Mesenchymal stem cell (in vitro differentiated cells and primary cell): ENCODE measurements around the gene TANC1.
A peak's percentile ranks its signal among the peaks of the same experiment; 100 is the strongest.

Source experiments
- DNase-seq: peaks from one replicate; pipeline ENCODE4 v3.0.0-alpha.2; 2013
- H2AFZ ChIP-seq: one replicate; pipeline ENCODE4 v1.6.1; 2013; ENCODE audit warnings: low read depth, mild to moderate bottlenecking, control low read depth, inconsistent platforms, low read length, moderate library complexity
- H2AK5ac ChIP-seq: 2 replicates; pipeline ENCODE4 v1.6.1; 2013; ENCODE audit warnings: low read length, moderate library complexity, mild to moderate bottlenecking, inconsistent platforms; ENCODE audit not compliant: severe bottlenecking
- H2BK120ac ChIP-seq: one replicate; pipeline ENCODE4 v1.6.1; 2013; ENCODE audit warnings: low read depth, mild to moderate bottlenecking, inconsistent platforms, low read length, moderate library complexity
- H2BK12ac ChIP-seq, 2 experiments: one replicate each; pipeline ENCODE4 v1.6.1; 2013; ENCODE audit warnings: inconsistent platforms in 2 of 2, low read length in 2 of 2, mild to moderate bottlenecking in 2 of 2, moderate library complexity in 2 of 2, control low read depth in 1 of 2
- H2BK15ac ChIP-seq: one replicate; pipeline ENCODE4 v1.6.1; 2013; ENCODE audit warnings: mild to moderate bottlenecking, low read depth, inconsistent platforms; ENCODE audit not compliant: poor library complexity, severe bottlenecking
- H2BK5ac ChIP-seq: 2 replicates; pipeline ENCODE4 v1.6.1; 2013; ENCODE audit warnings: low read depth, mild to moderate bottlenecking, low read length, control low read depth, inconsistent platforms; ENCODE audit not compliant: poor library complexity, severe bottlenecking
- H3K14ac ChIP-seq, 2 experiments: one replicate each; pipeline ENCODE4 v1.6.1; 2013; ENCODE audit warnings: inconsistent platforms in 2 of 2, low read length in 2 of 2, control low read depth in 1 of 2, mild to moderate bottlenecking in 1 of 2, moderate library complexity in 1 of 2
- H3K18ac ChIP-seq, 2 experiments: one replicate each; pipeline ENCODE4 v1.6.1; 2013; ENCODE audit warnings: inconsistent platforms in 2 of 2, low read length in 2 of 2, control low read depth in 1 of 2, low read depth in 1 of 2, mild to moderate bottlenecking in 1 of 2
- H3K23ac ChIP-seq, 2 experiments: one replicate each; pipeline ENCODE4 v1.6.1; 2013; ENCODE audit warnings: inconsistent platforms in 2 of 2, low read length in 2 of 2, mild to moderate bottlenecking in 2 of 2, moderate library complexity in 2 of 2, control low read depth in 1 of 2
- H3K27ac ChIP-seq: 2 replicates; pipeline ENCODE4 v1.5.1; 2013; ENCODE audit warnings: mild to moderate bottlenecking, moderate library complexity, low read length, control low read depth, inconsistent platforms; ENCODE audit not compliant: poor library complexity, severe bottlenecking
- H3K27me3 ChIP-seq, 2 experiments: 2 replicates each; pipeline versions ENCODE4 v1.6.1 to v1.7.0; 2013; ENCODE audit warnings: low read length in 2 of 2, mild to moderate bottlenecking in 2 of 2, moderate library complexity in 2 of 2, control low read depth in 1 of 2, inconsistent platforms in 1 of 2; ENCODE audit not compliant: control insufficient read depth in 1 of 2, insufficient read depth in 1 of 2
- H3K36me3 ChIP-seq, 2 experiments: 2 replicates each; pipeline versions ENCODE4 v1.6.1 to v1.7.0; 2013; ENCODE audit warnings: low read length in 2 of 2, control low read depth in 1 of 2, inconsistent platforms in 1 of 2, low read depth in 1 of 2, mild to moderate bottlenecking in 1 of 2; ENCODE audit not compliant: insufficient read depth in 2 of 2, control insufficient read depth in 1 of 2
- H3K4ac ChIP-seq, 2 experiments: one replicate each; pipeline ENCODE4 v1.6.1; 2013; ENCODE audit warnings: inconsistent platforms in 2 of 2, low read length in 2 of 2, mild to moderate bottlenecking in 2 of 2, moderate library complexity in 2 of 2, control low read depth in 1 of 2, low read depth in 1 of 2
- H3K4me1 ChIP-seq: 2 replicates; pipeline ENCODE4 v1.6.1; 2013; ENCODE audit warnings: low read depth, low read length, control low read depth; ENCODE audit not compliant: control insufficient read depth, insufficient read depth
- H3K4me2 ChIP-seq: 2 replicates; pipeline ENCODE4 v1.6.1; 2013; ENCODE audit warnings: low read length, mild to moderate bottlenecking, inconsistent platforms; ENCODE audit not compliant: poor library complexity, severe bottlenecking
- H3K4me3 ChIP-seq, 2 experiments: 2 replicates each; pipeline versions ENCODE4 v1.5.1 to v1.7.0; 2013; ENCODE audit warnings: low read length in 2 of 2, mild to moderate bottlenecking in 2 of 2, control low read depth in 1 of 2, low read depth in 1 of 2; ENCODE audit not compliant: insufficient read depth in 1 of 2
- H3K79me1 ChIP-seq: replicated peaks from 2 replicates; pipeline ENCODE4 v1.6.1; 2013; ENCODE audit warnings: mild to moderate bottlenecking, control low read depth, low read length, inconsistent platforms; ENCODE audit not compliant: poor library complexity, severe bottlenecking
- H3K9ac ChIP-seq: 2 replicates; pipeline ENCODE4 v1.7.0; 2013; ENCODE audit warnings: mild to moderate bottlenecking, low read length, moderate library complexity
- H3K9me3 ChIP-seq: 2 replicates; pipeline ENCODE4 v1.7.0; 2013; ENCODE audit warnings: mild to moderate bottlenecking, low read length; ENCODE audit not compliant: control insufficient read depth
- H4K8ac ChIP-seq: one replicate; pipeline ENCODE4 v1.6.1; 2013; ENCODE audit warnings: inconsistent platforms, mild to moderate bottlenecking, low read length, moderate library complexity
- H4K91ac ChIP-seq: one replicate; pipeline ENCODE4 v1.6.1; 2013; ENCODE audit warnings: mild to moderate bottlenecking, low read length, inconsistent platforms
- WGBS: methylation state at CpG from one replicate; pipeline ENCODE4 v1.1.7; 2013; ENCODE audit warnings: mixed read lengths; 5-methylcytosine and 5-hydroxymethylcytosine counted together

The TANC1 gene

DNA sequence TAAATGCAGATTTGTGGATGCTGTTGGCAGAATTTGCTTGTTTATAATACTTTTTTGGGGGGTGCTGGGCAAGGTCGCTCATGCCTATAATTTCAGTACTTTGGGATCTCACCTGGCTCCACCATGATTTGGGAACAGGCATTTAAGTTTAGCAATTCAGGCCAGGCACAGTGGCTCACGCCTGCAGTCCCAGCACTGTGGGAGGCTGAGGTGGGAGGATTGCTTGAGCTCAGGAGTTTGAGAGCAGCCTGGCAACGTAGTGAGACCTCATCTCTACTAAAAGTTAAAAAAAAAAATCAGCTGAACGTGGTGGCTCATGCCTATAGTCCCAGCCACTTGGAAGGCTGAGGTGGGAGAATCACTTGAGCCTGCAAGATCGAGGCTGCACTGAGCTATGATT lies 20.7 kb downstream of the TANC1 start:
- Histone ChIP-seq H3K23ac (no peak overlapping the region), H2BK15ac (no peak overlapping the region), H3K9me3 (no peaks in the 10 kb centered on the region), H2AFZ (no peak overlapping the region), H3K4me3 (no peak overlapping the region), H4K91ac (no peak overlapping the region), H3K27me3 (no peaks in the 10 kb centered on the region), H3K79me1 (peaks cover 27% of the 10 kb centered on the region), H2AK5ac (no peak overlapping the region), H2BK120ac (no peak overlapping the region), H3K18ac (no peak overlapping the region), H3K36me3 (peaks cover 0 to under 1% of the 10 kb centered on the region in 2 experiments), H3K4me2 (no peak overlapping the region), H3K27ac (no peak overlapping the region), H4K8ac (no peak overlapping the region), H3K4ac (no peak overlapping the region), H2BK5ac (no peak overlapping the region), H2BK12ac (no peak overlapping the region), H3K4me1 (peaks cover 16% of the 10 kb centered on the region), H3K14ac (no peak overlapping the region), H3K9ac (no peak overlapping the region)
- WGBS: 87% methylated on average over 5 of the region's 5 CpGs
- no peak for DNase-seq

DNA sequence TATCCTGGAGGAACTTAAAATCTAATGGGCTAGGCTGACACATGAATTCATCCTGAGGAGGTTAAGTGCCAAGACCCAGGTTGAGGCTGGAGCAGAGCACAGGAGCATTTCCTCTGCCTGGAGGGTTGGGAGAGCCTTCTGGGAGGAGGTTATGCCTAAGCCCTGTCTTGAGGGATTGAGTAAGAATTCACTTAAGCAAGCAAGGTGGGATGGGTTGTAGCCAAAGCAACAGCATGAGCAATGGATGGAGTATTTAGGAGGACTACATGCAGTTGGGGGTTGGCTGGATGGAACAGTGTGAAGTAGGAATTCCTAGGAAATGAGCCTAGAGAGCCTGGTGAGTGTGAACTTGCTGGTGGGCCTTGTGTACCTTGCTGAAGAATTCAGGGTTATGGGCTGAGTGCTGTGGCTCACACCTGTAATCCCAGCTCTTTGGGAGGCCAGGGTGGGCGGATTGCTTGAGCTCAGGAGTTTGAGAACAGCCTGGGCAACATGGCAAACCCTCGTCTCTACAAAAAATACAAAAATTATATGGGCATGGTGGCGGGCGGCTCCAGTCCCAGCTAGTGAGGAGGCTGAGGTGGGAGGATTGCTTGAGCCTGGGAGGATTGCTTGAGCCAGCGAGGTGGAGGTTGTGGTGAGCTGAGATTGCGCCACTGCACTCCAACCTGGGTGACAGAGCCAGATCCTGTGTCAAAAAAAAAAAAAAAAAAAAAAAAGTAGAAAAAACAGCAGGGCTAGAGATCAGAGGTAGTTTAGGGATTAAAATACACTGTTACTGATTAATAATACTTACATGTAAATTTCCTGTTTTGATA lies 22.2 kb downstream of the TANC1 start:
- Histone ChIP-seq H3K4me1 (peaks cover 10% of the 10 kb centered on the region), H4K91ac (no peak overlapping the region), H3K18ac (peak overlapping the region in 1 of 2 experiments; percentile 37), H2BK12ac (no peak overlapping the region), H3K36me3 (peaks cover 0 to 2% of the 10 kb centered on the region in 2 experiments), H3K4ac (no peak overlapping the region), H3K4me2 (no peak overlapping the region), H3K27ac (no peak overlapping the region), H3K23ac (no peak overlapping the region), H4K8ac (no peak overlapping the region), H2AK5ac (no peak overlapping the region), H2AFZ (no peak overlapping the region), H3K4me3 (no peak overlapping the region), H2BK15ac (no peak overlapping the region), H3K79me1 (peaks cover 24% of the 10 kb centered on the region), H3K9me3 (no peaks in the 10 kb centered on the region), H3K27me3 (no peaks in the 10 kb centered on the region), H3K9ac (no peak overlapping the region), H2BK120ac (no peak overlapping the region), H3K14ac (peak overlapping the region in 1 of 2 experiments; percentile 66), H2BK5ac (no peak overlapping the region)
- 100% methylated on average over 5 of the region's 6 CpGs for WGBS
- peak; percentile 79 for DNase-seq

DNA sequence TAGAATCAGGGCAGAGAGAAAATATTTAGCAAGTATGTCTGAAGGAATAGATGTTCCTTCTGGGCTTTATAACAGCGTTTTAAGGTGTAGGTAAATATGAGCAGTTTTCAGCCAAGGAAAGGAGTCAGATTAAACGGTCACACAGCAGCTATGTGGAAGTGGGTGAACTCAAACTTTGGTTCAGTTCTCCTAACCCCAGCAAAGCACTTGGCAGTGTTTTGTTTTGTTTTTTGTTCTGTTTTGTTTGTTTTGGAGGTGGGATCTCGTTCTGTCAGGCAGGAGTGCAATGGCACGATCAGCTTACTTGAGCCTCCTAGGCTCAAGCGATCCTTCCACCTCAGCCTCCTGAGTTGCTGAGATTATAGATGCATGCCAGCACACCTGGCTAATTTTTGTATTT lies 24.6 kb downstream of the TANC1 start:
- Histone ChIP-seq H3K18ac (no peak overlapping the region), H2BK15ac (no peak overlapping the region), H3K4ac (no peak overlapping the region), H3K4me2 (no peak overlapping the region), H2AFZ (no peak overlapping the region), H2BK120ac (no peak overlapping the region), H2AK5ac (no peak overlapping the region), H4K8ac (no peak overlapping the region), H4K91ac (no peak overlapping the region), H3K79me1 (peaks cover 19% of the 10 kb centered on the region), H3K14ac (no peak overlapping the region), H2BK5ac (no peak overlapping the region), H3K23ac (no peak overlapping the region), H3K4me1 (peaks cover 12% of the 10 kb centered on the region), H3K27ac (no peak overlapping the region), H3K4me3 (no peak overlapping the region), H3K36me3 (peaks cover 0 to 2% of the 10 kb centered on the region in 2 experiments), H3K9ac (no peak overlapping the region), H3K9me3 (no peaks in the 10 kb centered on the region), H2BK12ac (no peak overlapping the region), H3K27me3 (no peaks in the 10 kb centered on the region)
- 91% methylated on average over 5 of the region's 5 CpGs for WGBS
- DNase-seq: no peak

DNA sequence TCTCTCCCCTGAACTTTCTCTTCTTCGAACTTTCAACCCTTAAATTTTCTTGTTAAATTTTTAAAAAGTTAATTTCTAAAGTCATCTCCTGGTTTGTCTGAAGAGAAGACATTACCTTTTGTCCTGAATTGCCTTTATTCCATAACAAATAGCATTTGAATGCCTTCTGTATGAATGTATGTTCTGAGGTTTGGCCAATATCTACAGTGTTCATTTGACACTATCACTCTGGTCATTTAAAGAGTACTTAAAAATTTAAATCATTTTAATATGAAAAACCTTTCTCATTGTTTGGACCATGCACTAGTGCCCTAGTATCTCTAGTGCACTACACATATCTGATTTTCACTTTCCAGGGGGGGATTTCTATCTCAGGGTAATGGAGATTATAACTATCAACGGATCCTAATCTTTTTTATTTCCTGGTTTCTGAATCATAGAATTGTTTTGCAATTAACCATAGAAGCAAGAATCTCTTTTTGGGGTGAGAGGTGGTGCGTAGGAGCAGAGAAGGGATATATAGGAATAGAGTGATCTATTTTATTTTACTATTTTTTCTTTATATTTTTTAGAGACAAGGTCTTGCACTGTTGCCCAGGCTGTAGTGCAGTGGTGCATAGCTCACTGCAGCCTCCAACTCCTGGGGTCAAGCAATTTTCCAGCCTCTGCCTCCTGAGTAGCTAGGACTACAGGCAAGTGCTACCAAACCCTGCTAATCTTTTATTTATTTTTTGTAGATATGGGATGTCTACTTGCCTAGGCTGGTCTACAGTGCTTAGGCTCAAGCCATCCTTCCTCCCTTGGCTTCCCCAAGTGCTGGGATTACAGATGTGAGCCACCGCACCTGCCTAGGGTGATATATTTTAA lies 25.5 kb downstream of the TANC1 start:
- Histone ChIP-seq H3K4me1 (peaks cover 14% of the 10 kb centered on the region), H3K27me3 (no peaks in the 10 kb centered on the region), H3K18ac (no peak overlapping the region), H2AFZ (no peak overlapping the region), H2AK5ac (no peak overlapping the region), H3K36me3 (peaks cover 0 to 2% of the 10 kb centered on the region in 2 experiments), H3K14ac (no peak overlapping the region), H2BK15ac (no peak overlapping the region), H3K9ac (no peak overlapping the region), H3K4ac (no peak overlapping the region), H2BK12ac (no peak overlapping the region), H3K9me3 (no peaks in the 10 kb centered on the region), H4K8ac (no peak overlapping the region), H2BK120ac (no peak overlapping the region), H3K79me1 (peaks cover 20% of the 10 kb centered on the region), H2BK5ac (no peak overlapping the region), H3K4me3 (no peak overlapping the region), H3K4me2 (no peak overlapping the region), H3K23ac (no peak overlapping the region), H3K27ac (no peak overlapping the region), H4K91ac (no peak overlapping the region)
- WGBS: 84% methylated on average over 1 of the region's 4 CpGs
- DNase-seq: no peak
